Neural cell (in vitro differentiated cells): ENCODE data around the gene SV2C. TPM values are rescaled to one million over a fixed set of nuclear protein-coding genes. Genes with fewer than 3 reads are reported as not detected.

ENCODE experiments used
- H2AFZ ChIP-seq: fragments of 200-600, 300-800 bp; sonication (generic), shearing (Covaris generic); 2 replicates; pipeline ENCODE4 v1.6.0; 2014; ENCODE audit warnings: low read depth, mild to moderate bottlenecking, antibody characterized with exemption, low read length, moderate library complexity
- H3F3A ChIP-seq: fragments of 200-600 bp; shearing (Covaris generic); 2 replicates; pipeline ENCODE4 v1.6.1; 2016; ENCODE audit warnings: mild to moderate bottlenecking, moderate library complexity, mixed read lengths, antibody characterized with exemption, low read length; ENCODE audit not compliant: insufficient read depth, poor library complexity, severe bottlenecking
- H3K27ac ChIP-seq: fragments of 200-600, 300-800 bp; sonication (generic), shearing (Covaris generic); 2 replicates; pipeline ENCODE4 v1.5.1; 2014; ENCODE audit warnings: mild to moderate bottlenecking, low read length, moderate library complexity
- H3K27me3 ChIP-seq: fragments of 300-800, 200-600 bp; sonication (generic), shearing (Covaris generic); 2 replicates; pipeline ENCODE4 v1.6.0; 2014; ENCODE audit warnings: mild to moderate bottlenecking, low read depth, low read length, moderate library complexity; ENCODE audit not compliant: insufficient read depth
- H3K36me3 ChIP-seq: fragments of 300-800, 200-600 bp; sonication (generic), shearing (Covaris generic); 2 replicates; pipeline ENCODE4 v1.5.1; 2014; ENCODE audit warnings: mild to moderate bottlenecking, antibody characterized with exemption, low read length, moderate library complexity; ENCODE audit not compliant: insufficient read depth
- H3K4me2 ChIP-seq: fragments of 300-800, 200-600 bp; sonication (generic), shearing (Covaris generic); 2 replicates; pipeline ENCODE4 v1.6.0; 2014; ENCODE audit warnings: mild to moderate bottlenecking, low read length
- H3K4me3 ChIP-seq: fragments of 300-800, 200-600 bp; sonication (generic), shearing (Covaris generic); 2 replicates; pipeline ENCODE4 v1.5.1; 2014; ENCODE audit warnings: mild to moderate bottlenecking, low read length, moderate library complexity
- H3K79me2 ChIP-seq: fragments of 200-600 bp; shearing (Covaris generic); replicated peaks from 2 replicates; pipeline ENCODE4 v1.6.0; 2014; ENCODE audit warnings: mild to moderate bottlenecking, low read length, moderate library complexity; ENCODE audit not compliant: insufficient read depth
- H3K9ac ChIP-seq: fragments of 300-800, 200-600 bp; sonication (generic), shearing (Covaris generic); 2 replicates; pipeline ENCODE4 v1.6.1; 2016; ENCODE audit warnings: mild to moderate bottlenecking, low read length, mixed read lengths
- H3K9me2 ChIP-seq: fragments of 200-600 bp; shearing (Covaris generic); 2 replicates; pipeline ENCODE4 v1.6.1; 2016; ENCODE audit warnings: mild to moderate bottlenecking, low read length, mixed read lengths; ENCODE audit not compliant: insufficient read depth
- H3K9me3 ChIP-seq: fragments of 200-600, 300-800 bp; sonication (generic), shearing (Covaris generic); 2 replicates; pipeline ENCODE4 v1.6.1; 2016; ENCODE audit warnings: mild to moderate bottlenecking, mixed run types, low read length, moderate library complexity, mixed read lengths
- H4K20me1 ChIP-seq: fragments of 200-600 bp; shearing (Covaris generic); 2 replicates; pipeline ENCODE4 v1.6.1; 2016; ENCODE audit warnings: mild to moderate bottlenecking, mixed run types; ENCODE audit not compliant: insufficient read depth
- EP300 ChIP-seq: fragments of 450-650 bp; conservative IDR thresholded peaks from 2 replicates; pipeline ENCODE4 v1.6.1; 2014; ENCODE audit warnings: antibody characterized with exemption, mild to moderate bottlenecking, moderate library complexity; ENCODE audit not compliant: poor library complexity, severe bottlenecking
- EZH2 ChIP-seq: fragments of 200-600, 300-800 bp; shearing (Covaris generic), sonication (generic); IDR thresholded peaks from 2 replicates; pipeline ENCODE4 v1.6.1; 2014; ENCODE audit warnings: antibody characterized with exemption, low read length, borderline replicate concordance, mild to moderate bottlenecking; ENCODE audit not compliant: insufficient read depth, poor library complexity, severe bottlenecking
- MXI1 ChIP-seq: fragments of 450-650 bp; conservative IDR thresholded peaks from 2 replicates; pipeline ENCODE4 v1.6.1; 2014; ENCODE audit warnings: antibody characterized with exemption, mild to moderate bottlenecking; ENCODE audit not compliant: poor library complexity, severe bottlenecking
- POLR2AphosphoS5 ChIP-seq: IDR thresholded peaks from 2 replicates; pipeline ENCODE4 v1.6.1; 2012
- RAD21 ChIP-seq: fragments of 450-650 bp; conservative IDR thresholded peaks from 2 replicates; pipeline ENCODE4 v1.6.1; 2014; ENCODE audit warnings: antibody characterized with exemption, mild to moderate bottlenecking, moderate library complexity
- SMC3 ChIP-seq: fragments of 450-650 bp; conservative IDR thresholded peaks from 2 replicates; pipeline ENCODE4 v1.6.1; 2014; ENCODE audit warnings: antibody characterized with exemption, mild to moderate bottlenecking, moderate library complexity; ENCODE audit not compliant: poor library complexity
- TAF1 ChIP-seq: IDR thresholded peaks from 2 replicates; pipeline ENCODE4 v1.6.1; 2012; ENCODE audit warnings: low read depth
- polyA plus RNA-seq: library from polyadenylated mRNA; depleted of rRNA; stranded (reverse); fragments of >200 nt; gene quantifications from 2 replicates; pipeline ENCODE4 v1.2.3, GENCODE V29; 2014
- TF ChIP-seq, protein P1 (sequence below): IDR thresholded peaks from 2 replicates; pipeline ENCODE4 v1.6.1; 2012; ENCODE audit warnings: borderline replicate concordance
- TF ChIP-seq, protein P2 (sequence below): fragments of 450-650 bp; IDR thresholded peaks from 2 replicates; pipeline ENCODE4 v1.5.1; 2014; ENCODE audit warnings: antibody characterized with exemption, mild to moderate bottlenecking, moderate library complexity; ENCODE audit not compliant: poor library complexity, severe bottlenecking

Gene SV2C
- polyA plus RNA-seq, 1 donor from 2014 or later = 0.45 TPM

DNA sequence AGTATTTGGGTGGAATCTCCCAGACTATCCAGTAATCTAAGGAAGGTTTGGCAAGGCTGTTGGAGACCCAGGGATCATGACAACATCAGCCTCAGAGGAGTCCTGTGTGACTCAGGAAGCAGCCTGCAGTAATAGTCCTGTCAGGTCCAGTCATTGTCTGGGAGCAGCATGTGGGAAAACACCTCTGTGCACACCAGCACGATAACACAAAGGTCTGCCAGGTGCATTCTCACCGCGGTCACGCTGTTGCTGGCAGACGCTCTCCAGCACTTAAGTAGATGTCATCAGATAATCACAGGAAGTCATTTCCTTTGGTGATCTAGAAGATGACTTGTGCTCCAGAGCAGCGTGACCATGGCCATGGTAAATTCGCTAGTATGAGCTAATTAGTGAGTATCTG, 220.7 kb downstream of the SV2C start:
- Histone ChIP-seq H3K27me3 (no peaks in the 10 kb centered on the region), H3K79me2 (no peaks in the 10 kb centered on the region), H3K9ac (no peak overlapping the region), H3K4me2 (no peak overlapping the region), H2AFZ (no peak overlapping the region), H4K20me1 (no peaks in the 10 kb centered on the region), H3K27ac (no peak overlapping the region), H3K9me3 (no peaks in the 10 kb centered on the region), H3K9me2 (no peaks in the 10 kb centered on the region), H3K36me3 (no peaks in the 10 kb centered on the region), H3F3A (no peaks in the 10 kb centered on the region), H3K4me3 (no peak overlapping the region)
- TF ChIP-seq MXI1 = no peak
- TF ChIP-seq, protein P1, sequence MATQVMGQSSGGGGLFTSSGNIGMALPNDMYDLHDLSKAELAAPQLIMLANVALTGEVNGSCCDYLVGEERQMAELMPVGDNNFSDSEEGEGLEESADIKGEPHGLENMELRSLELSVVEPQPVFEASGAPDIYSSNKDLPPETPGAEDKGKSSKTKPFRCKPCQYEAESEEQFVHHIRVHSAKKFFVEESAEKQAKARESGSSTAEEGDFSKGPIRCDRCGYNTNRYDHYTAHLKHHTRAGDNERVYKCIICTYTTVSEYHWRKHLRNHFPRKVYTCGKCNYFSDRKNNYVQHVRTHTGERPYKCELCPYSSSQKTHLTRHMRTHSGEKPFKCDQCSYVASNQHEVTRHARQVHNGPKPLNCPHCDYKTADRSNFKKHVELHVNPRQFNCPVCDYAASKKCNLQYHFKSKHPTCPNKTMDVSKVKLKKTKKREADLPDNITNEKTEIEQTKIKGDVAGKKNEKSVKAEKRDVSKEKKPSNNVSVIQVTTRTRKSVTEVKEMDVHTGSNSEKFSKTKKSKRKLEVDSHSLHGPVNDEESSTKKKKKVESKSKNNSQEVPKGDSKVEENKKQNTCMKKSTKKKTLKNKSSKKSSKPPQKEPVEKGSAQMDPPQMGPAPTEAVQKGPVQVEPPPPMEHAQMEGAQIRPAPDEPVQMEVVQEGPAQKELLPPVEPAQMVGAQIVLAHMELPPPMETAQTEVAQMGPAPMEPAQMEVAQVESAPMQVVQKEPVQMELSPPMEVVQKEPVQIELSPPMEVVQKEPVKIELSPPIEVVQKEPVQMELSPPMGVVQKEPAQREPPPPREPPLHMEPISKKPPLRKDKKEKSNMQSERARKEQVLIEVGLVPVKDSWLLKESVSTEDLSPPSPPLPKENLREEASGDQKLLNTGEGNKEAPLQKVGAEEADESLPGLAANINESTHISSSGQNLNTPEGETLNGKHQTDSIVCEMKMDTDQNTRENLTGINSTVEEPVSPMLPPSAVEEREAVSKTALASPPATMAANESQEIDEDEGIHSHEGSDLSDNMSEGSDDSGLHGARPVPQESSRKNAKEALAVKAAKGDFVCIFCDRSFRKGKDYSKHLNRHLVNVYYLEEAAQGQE = no peak

DNA sequence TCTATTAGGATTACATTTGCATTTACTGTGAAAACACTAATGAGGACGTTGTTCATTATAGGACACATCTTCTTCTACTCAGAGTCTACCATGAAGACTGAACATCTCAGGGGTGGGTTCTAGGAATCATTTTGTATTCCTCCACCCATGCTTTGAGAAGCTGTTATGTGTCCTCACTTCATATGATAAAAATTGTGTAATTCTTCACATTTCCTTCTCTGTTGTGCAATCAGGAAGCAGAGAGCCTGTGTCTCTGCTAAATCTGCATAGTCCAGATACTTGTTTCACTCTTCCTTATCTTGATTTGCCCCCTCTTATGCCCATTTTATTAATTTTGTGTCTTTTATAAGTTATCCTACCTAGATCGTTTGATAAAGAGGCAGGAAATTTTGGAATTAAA, 222.1 kb downstream of the SV2C start:
- H3K27ac ChIP-seq = no peak overlapping the region

More for the DNA sequence above, 222.1 kb downstream of the SV2C start:
- Histone ChIP-seq H3K36me3 (no peaks in the 10 kb centered on the region), H3F3A (no peaks in the 10 kb centered on the region), H3K9me3 (no peaks in the 10 kb centered on the region), H3K79me2 (no peaks in the 10 kb centered on the region), H3K4me3 (no peak overlapping the region), H2AFZ (no peak overlapping the region), H3K9ac (no peak overlapping the region), H3K27me3 (no peaks in the 10 kb centered on the region), H3K9me2 (no peaks in the 10 kb centered on the region), H4K20me1 (no peaks in the 10 kb centered on the region), H3K4me2 (no peak overlapping the region)
- TF ChIP-seq EP300 (no peak), RAD21 (no peak), POLR2AphosphoS5 (no peak), EZH2 (no peak), SMC3 (no peak), MXI1 (no peak), TAF1 (no peak)
- TF ChIP-seq, protein P2, sequence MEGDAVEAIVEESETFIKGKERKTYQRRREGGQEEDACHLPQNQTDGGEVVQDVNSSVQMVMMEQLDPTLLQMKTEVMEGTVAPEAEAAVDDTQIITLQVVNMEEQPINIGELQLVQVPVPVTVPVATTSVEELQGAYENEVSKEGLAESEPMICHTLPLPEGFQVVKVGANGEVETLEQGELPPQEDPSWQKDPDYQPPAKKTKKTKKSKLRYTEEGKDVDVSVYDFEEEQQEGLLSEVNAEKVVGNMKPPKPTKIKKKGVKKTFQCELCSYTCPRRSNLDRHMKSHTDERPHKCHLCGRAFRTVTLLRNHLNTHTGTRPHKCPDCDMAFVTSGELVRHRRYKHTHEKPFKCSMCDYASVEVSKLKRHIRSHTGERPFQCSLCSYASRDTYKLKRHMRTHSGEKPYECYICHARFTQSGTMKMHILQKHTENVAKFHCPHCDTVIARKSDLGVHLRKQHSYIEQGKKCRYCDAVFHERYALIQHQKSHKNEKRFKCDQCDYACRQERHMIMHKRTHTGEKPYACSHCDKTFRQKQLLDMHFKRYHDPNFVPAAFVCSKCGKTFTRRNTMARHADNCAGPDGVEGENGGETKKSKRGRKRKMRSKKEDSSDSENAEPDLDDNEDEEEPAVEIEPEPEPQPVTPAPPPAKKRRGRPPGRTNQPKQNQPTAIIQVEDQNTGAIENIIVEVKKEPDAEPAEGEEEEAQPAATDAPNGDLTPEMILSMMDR = no peak
- TF ChIP-seq, protein P1 = no peak
